Rectal smooth muscle tissue (tissue), 1 donor: ENCODE results near the gene ATG16L1.
"Not testable (repeated sequence)": the region's sequence is repeated elsewhere in the genome, so short reads cannot be mapped to it uniquely, and the experiment has no call there.

Source experiments
- H3K27ac ChIP-seq: one replicate; pipeline ENCODE4 v1.7.0; 2013; ENCODE audit warnings: low read depth, low read length, inconsistent platforms
- H3K27me3 ChIP-seq: one replicate; pipeline ENCODE4 v1.7.0; 2013; ENCODE audit warnings: low read length; ENCODE audit not compliant: control insufficient read depth, insufficient read depth
- H3K36me3 ChIP-seq: one replicate; pipeline ENCODE4 v1.7.0; 2013; ENCODE audit warnings: low read length; ENCODE audit not compliant: control insufficient read depth, insufficient read depth
- H3K4me1 ChIP-seq: one replicate; pipeline ENCODE4 v1.7.0; 2013; ENCODE audit warnings: low read length; ENCODE audit not compliant: control insufficient read depth, insufficient read depth
- H3K4me3 ChIP-seq: one replicate; pipeline ENCODE4 v1.7.0; 2013; ENCODE audit warnings: low read length
- H3K9ac ChIP-seq: one replicate; pipeline ENCODE4 v1.7.0; 2013; ENCODE audit warnings: low read length

Gene ATG16L1

DNA sequence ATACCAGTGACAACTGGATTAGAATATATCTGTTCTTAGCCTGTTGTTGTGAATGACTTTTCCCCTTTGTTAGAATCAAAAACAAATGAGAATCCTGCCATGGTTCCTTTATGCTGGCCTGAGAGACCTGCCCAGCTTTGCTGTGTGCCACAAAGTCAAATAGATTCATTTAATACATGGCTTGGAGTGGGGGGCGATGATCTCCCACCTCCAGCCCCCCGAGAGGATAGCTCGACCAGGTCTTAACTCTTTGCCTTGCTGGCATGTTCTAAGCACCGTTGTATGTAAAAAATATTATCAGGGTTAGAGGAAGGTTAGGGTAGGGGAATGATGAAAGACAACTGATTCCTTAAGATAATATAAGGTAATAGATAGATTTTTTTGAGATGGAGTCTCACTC, 80.7 kb downstream of the ATG16L1 start:
- Histone ChIP-seq H3K27ac (no peak overlapping the region), H3K27me3 (no peaks in the 10 kb centered on the region), H3K4me1 (no peaks in the 10 kb centered on the region)

DNA sequence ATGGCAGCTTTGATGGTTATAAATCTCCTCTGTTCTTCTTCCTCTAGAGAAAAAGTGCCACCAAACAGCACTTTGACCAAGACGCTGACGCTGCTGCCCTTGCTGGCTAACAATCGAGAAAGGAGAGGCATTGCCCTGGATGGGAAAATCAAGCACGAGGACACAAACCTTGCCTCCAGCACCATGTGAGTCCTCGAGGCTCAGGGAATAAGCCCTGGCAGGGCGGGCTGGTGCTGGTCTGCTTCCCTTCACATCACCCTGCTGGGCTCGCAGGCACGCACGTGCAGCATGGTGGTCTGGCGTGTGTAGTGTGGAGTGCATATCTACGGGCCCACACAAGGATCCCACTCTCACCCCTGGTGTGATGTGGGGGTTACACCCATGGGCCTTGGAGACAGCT, 83.4 kb downstream of the ATG16L1 start:
- Histone ChIP-seq H3K36me3 (no peaks in the 10 kb centered on the region), H3K9ac (no peak overlapping the region), H3K27me3 (no peaks in the 10 kb centered on the region), H3K27ac (no peak overlapping the region), H3K4me1 (no peaks in the 10 kb centered on the region), H3K4me3 (no peak overlapping the region)

More for the DNA sequence above, 80.7 kb downstream of the ATG16L1 start:
- no peaks in the 10 kb centered on the region for H3K36me3 ChIP-seq
- no peak overlapping the region for H3K4me3 ChIP-seq
- H3K9ac ChIP-seq = no peak overlapping the region

- not testable (repeated sequence) for H3K36me3 ChIP-seq, H3K4me1 ChIP-seq, H3K27me3 ChIP-seq, H3K4me3 ChIP-seq, H3K9ac ChIP-seq, H3K27ac ChIP-seq
Measured at GRCh38 chr2:233336091-233336490, 84.6 kb downstream of the ATG16L1 start.

DNA sequence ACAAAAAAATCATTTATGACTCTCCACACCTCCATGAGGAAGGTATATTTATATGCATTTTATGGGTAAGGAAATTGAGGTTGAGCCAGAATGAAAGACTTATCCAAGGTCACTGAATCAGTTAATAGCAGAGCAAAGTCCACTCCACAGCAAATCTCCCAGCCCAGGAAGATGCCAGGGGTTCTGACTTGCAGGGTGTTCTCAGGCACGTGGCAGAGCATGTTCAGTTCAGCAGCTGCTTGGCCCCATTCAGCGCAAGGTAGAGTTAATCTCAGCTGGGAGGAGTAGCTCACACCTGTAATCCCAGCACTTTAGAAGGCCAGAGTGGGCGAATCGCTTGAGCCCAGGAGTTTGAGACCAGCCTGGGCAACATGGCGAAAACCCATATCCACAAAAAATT, 85.1 kb downstream of the ATG16L1 start:
- no peak overlapping the region for H3K4me3 ChIP-seq
- no peaks in the 10 kb centered on the region for H3K27me3 ChIP-seq
- no peak overlapping the region for H3K9ac ChIP-seq
- H3K27ac ChIP-seq = no peak overlapping the region
- H3K4me1 ChIP-seq = no peaks in the 10 kb centered on the region
- H3K36me3 ChIP-seq = no peaks in the 10 kb centered on the region

DNA sequence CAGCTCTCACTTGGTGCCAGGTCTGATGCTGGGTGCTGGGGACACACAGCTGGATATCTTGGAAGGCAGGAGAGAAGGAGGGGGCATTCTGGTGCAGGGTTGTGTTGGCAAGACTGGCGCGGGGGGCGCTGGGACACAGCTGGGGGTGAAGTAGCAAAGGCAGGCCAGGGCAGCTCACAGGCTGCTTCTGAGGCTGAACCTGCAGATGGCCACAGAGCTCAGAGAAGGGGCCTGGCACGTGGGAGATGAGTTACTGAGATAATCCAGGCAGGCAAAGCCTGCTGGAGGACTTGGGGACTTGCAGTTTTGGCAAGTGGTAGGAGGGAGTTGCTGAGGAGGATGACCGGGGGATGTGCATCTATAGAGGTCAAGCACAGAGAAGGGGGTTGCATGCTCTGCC, 86.6 kb downstream of the ATG16L1 start:
- Histone ChIP-seq H3K36me3 (no peaks in the 10 kb centered on the region), H3K4me1 (no peaks in the 10 kb centered on the region), H3K27ac (no peak overlapping the region), H3K4me3 (no peak overlapping the region), H3K27me3 (no peaks in the 10 kb centered on the region), H3K9ac (no peak overlapping the region)

DNA sequence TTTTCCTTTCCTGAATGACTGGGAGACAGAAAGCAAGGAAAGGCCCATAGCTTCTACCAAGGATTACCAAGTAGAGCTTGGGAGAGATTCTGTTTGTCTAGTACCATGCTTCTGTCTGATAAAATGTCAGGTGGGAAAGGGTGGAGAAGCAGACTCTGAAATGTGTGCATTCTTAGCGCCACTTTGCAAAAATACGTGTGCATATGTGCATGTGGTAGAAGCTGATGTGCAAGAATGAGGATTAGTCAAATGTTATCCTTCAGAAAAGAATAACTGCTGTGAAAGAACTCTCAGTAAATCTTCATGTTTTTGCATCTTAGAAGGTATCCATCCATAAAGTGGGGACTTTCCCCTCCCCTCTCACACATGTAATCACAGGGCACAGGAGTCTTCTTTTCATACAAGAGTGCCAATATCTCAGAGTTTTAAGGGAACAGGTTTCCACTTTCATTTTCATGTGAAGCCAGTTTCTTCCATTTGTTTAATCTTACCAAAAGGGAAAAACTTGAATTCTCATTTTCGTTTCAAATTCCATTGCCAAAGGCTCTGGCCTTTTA, 87.4 kb downstream of the ATG16L1 start:
- Histone ChIP-seq H3K4me3 (no peak overlapping the region), H3K27ac (no peak overlapping the region), H3K27me3 (no peaks in the 10 kb centered on the region), H3K9ac (no peak overlapping the region), H3K4me1 (no peaks in the 10 kb centered on the region), H3K36me3 (no peaks in the 10 kb centered on the region)

DNA sequence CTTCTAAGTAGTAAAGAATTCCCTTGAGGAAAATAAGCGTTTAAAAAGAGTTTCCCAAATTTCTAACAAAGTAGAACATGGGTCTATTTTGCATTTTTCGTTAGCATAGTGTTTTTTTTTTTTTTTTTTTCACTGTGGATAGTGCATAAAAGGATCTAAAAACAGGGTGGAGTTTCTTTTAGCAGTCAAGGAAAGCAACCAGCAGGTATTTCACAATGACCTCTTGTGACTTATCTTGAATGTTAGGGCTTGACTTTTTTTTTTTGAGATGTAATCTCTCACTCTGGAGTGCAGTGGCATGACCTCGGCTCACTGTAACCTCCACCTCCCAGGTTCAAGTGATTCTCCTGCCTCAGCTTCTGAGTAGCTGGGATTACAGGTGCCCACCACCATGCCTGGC, 88.0 kb downstream of the ATG16L1 start:
- H3K27ac ChIP-seq = no peak overlapping the region
- H3K4me3 ChIP-seq = no peak overlapping the region
- no peak overlapping the region for H3K9ac ChIP-seq
- no peaks in the 10 kb centered on the region for H3K27me3 ChIP-seq
- H3K4me1 ChIP-seq = no peaks in the 10 kb centered on the region
- no peaks in the 10 kb centered on the region for H3K36me3 ChIP-seq

- Histone ChIP-seq H3K4me1 (no peaks in the 10 kb centered on the region), H3K27me3 (no peaks in the 10 kb centered on the region), H3K9ac (no peak overlapping the region), H3K4me3 (no peak overlapping the region), H3K36me3 (no peaks in the 10 kb centered on the region), H3K27ac (no peak overlapping the region)
Measured at GRCh38 chr2:233341296-233341695, 89.8 kb downstream of the ATG16L1 start.

DNA sequence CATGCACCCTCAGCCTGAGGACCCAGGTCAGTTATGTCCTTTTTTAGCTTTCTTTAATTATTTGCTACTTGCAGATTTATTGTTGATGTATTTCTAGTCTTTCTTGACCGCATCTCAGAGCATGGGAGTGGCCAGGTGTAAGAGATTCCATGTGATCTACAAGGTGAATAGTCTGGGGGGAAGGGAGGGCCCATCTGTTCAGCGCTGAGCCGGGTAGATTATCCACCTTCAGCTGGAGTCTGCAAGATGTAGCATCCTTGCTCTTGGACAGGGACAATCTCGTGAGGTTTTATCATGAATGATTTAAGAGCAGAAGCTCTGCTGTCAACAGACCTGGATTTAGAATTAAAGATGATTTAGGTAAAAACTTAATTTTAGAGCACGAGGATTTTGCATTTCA, 90.8 kb downstream of the ATG16L1 start:
- H3K36me3 ChIP-seq = no peaks in the 10 kb centered on the region
- no peak overlapping the region for H3K27ac ChIP-seq
- H3K4me3 ChIP-seq = no peak overlapping the region
- no peaks in the 10 kb centered on the region for H3K27me3 ChIP-seq
- no peaks in the 10 kb centered on the region for H3K4me1 ChIP-seq
- H3K9ac ChIP-seq = no peak overlapping the region

DNA sequence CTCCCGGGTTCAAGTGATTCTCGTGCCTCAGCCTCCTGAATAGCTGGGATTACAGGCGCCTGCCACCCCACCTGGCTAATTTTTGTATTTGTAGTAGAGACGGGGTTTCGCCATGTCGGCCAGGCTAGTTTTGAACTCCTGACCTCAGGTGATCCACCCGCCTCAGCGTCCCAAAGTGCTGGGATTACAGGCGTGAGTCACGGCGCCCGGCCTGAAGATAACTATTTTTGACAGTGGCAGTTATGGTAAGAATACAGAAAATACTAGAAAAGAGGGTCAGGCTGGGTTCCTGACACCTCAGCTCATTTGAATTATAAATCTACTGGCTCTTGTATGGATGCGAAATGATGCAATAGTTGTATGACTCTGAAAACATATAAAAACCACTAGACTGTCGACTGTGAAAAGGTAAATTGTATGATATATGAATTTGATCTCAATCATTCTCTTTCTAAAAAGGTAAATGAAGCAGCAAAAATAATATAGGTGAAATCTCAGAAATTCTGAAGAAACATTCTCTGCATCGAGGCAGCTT, 91.8 kb downstream of the ATG16L1 start:
- Histone ChIP-seq H3K27me3 (no peaks in the 10 kb centered on the region), H3K4me1 (no peaks in the 10 kb centered on the region), H3K9ac (no peak overlapping the region), H3K4me3 (no peak overlapping the region), H3K27ac (no peak overlapping the region), H3K36me3 (no peaks in the 10 kb centered on the region)
